Cardiac fibroblast (primary cell): Measurements from ENCODE around the gene RBKS.

Experiments
- DNase-seq, 2 donors: peaks; one replicate each; pipeline versions ENCODE4 v3.0.0 to v3.0.0-alpha.2; 2010; ENCODE audit warnings: low read depth in 2 of 2
- H3K4me3 ChIP-seq, 2 donors: replicated peaks in 1 of 2; 1 replicate in 1 of 2; 2 replicates in 1 of 2; pipeline ENCODE4 v1.5.1; 2011; ENCODE audit warnings: low read depth in 2 of 2, low read length in 2 of 2, mild to moderate bottlenecking in 2 of 2, moderate library complexity in 1 of 2
- CTCF ChIP-seq: IDR thresholded peaks from one replicate; pipeline ENCODE4 v1.5.1; 2011; ENCODE audit warnings: low read depth, mild to moderate bottlenecking, low read length, inconsistent platforms

Gene RBKS

GRCh38 chr2:27830656-27831055 lies 59.5 kb downstream of the RBKS start:
- H3K4me3 ChIP-seq, result no peak overlapping the region
- TF ChIP-seq CTCF, result no peak
- DNase-seq, result peak in 1 of 2 donors; percentile 17

GRCh38 chr2:27829791-27830190 lies 60.4 kb downstream of the RBKS start:
- no peak for TF ChIP-seq CTCF
- no peak for DNase-seq
- H3K4me3 ChIP-seq, result no peak overlapping the region

GRCh38 chr2:27828305-27828704 lies 61.9 kb downstream of the RBKS start:
- no peak for TF ChIP-seq CTCF
- no peak for DNase-seq
- no peak overlapping the region for H3K4me3 ChIP-seq

GRCh38 chr2:27824401-27824800 lies 65.8 kb downstream of the RBKS start:
- H3K4me3 ChIP-seq, result no peak overlapping the region
- DNase-seq, result no peak
- TF ChIP-seq CTCF, result no peak

GRCh38 chr2:27823569-27823968 lies 66.6 kb downstream of the RBKS start:
- H3K4me3 ChIP-seq, result no peak overlapping the region
- DNase-seq, result no peak
- TF ChIP-seq CTCF, result no peak

GRCh38 chr2:27823135-27823534 lies 67.1 kb downstream of the RBKS start:
- no peak for TF ChIP-seq CTCF
- no peak for DNase-seq
- H3K4me3 ChIP-seq, result no peak overlapping the region

GRCh38 chr2:27822049-27822448 lies 68.1 kb downstream of the RBKS start:
- no peak overlapping the region for H3K4me3 ChIP-seq
- no peak for TF ChIP-seq CTCF
- DNase-seq, result no peak
